A673 (cell line): ENCODE results near the gene TCTN1. TPM values are rescaled to one million over a fixed set of nuclear protein-coding genes. Genes with fewer than 3 reads are reported as not detected.

Experiments
- BruUV-seq: library from RNA; stranded (reverse); fragments of 400-500 nt; replicated peaks from 2 replicates; lab custom pipeline; 2021; lab: Mats Ljungman, UMichigan
- CTCF ChIA-PET: fragments of 300-600 bp; sonication (Branson Sonifier 250); formaldehyde crosslinking; loops from one replicate; lab custom pipeline; 2022; ENCODE audit warnings: antibody characterized with exemption; lab: Charles Lee
- POLR2A ChIA-PET: fragments of 300-600 bp; sonication (Branson Sonifier 250); formaldehyde crosslinking; loops from one replicate; lab custom pipeline; 2022; ENCODE audit warnings: antibody characterized with exemption; ENCODE audit not compliant: low non-redundant PET; lab: Charles Lee
- DNase-seq: peaks from one replicate; pipeline ENCODE4 v3.0.0-alpha.2; 2015; ENCODE audit warnings: low spot score
- H3K27ac ChIP-seq: fragments of 200-600 bp; sonication (generic); 2 replicates; pipeline ENCODE4 v1.5.1; 2016; ENCODE audit warnings: mixed run types, low read depth, mild to moderate bottlenecking, mixed read lengths, antibody characterized with exemption, low read length; ENCODE audit not compliant: poor library complexity, severe bottlenecking
- H3K27me3 ChIP-seq: fragments of 200-600 bp; sonication (generic); replicated peaks from 2 replicates; pipeline ENCODE4 v1.6.1; 2017; ENCODE audit warnings: mixed run types, low read depth, mild to moderate bottlenecking, mixed read lengths, antibody characterized with exemption, low read length; ENCODE audit not compliant: insufficient read depth, poor library complexity
- H3K36me3 ChIP-seq: fragments of 200-600 bp; sonication (generic); 2 replicates; pipeline ENCODE4 v1.6.1; 2016; ENCODE audit warnings: mixed run types, mild to moderate bottlenecking, mixed read lengths, antibody characterized with exemption, low read length; ENCODE audit not compliant: insufficient read depth, poor library complexity, severe bottlenecking
- H3K4me1 ChIP-seq: fragments of 200-600 bp; sonication (generic); 2 replicates; pipeline ENCODE4 v1.6.1; 2017; ENCODE audit warnings: mixed run types, mild to moderate bottlenecking, mixed read lengths, antibody characterized with exemption, low read length; ENCODE audit not compliant: insufficient read depth, poor library complexity, severe bottlenecking
- H3K4me3 ChIP-seq: fragments of 200-600 bp; sonication (generic); 2 replicates; pipeline ENCODE4 v1.5.1; 2016; ENCODE audit warnings: low read depth, mixed run types, mild to moderate bottlenecking, mixed read lengths, low read length; ENCODE audit not compliant: poor library complexity, severe bottlenecking
- H3K9me3 ChIP-seq: fragments of 200-600 bp; sonication (generic); 2 replicates; pipeline ENCODE4 v1.6.1; 2016; ENCODE audit warnings: mixed run types, low read depth, mild to moderate bottlenecking, mixed read lengths, antibody characterized with exemption, low read length; ENCODE audit not compliant: poor library complexity, severe bottlenecking
- CTCF ChIP-seq: fragments of 300-800, 200-600 bp; sonication (generic); conservative IDR thresholded peaks from 2 replicates; pipeline ENCODE4 v1.5.1; 2017; ENCODE audit warnings: low read depth, mild to moderate bottlenecking, antibody characterized with exemption, low read length, moderate library complexity, mixed read lengths
- EZH2 ChIP-seq: fragments of 200-600 bp; sonication (generic); IDR thresholded peaks from 2 replicates; pipeline ENCODE4 v1.6.1; 2017; ENCODE audit warnings: borderline replicate concordance, low read depth, mild to moderate bottlenecking, mixed read lengths, antibody characterized with exemption, low read length; ENCODE audit not compliant: poor library complexity, severe bottlenecking
- intact Hi-C: fragments of 100-400 bp; cut with micrococcal nuclease; formaldehyde crosslinking; loops from one replicate; pipeline ENCODE4 v1.10.0; 2022; ENCODE audit not compliant: unreplicated experiment
- total RNA-seq: library from RNA; stranded (reverse); gene quantifications from 2 replicates; pipeline ENCODE4 v1.2.3, GENCODE V29; 2021

The TCTN1 gene
- total RNA-seq, 1 experiment from 2014 or later: 38.8 TPM

GRCh38 chr12:110677206-110677911 lies 63.4 kb downstream of the TCTN1 start:
- Histone ChIP-seq H3K4me3 (no peak overlapping the region), H3K4me1 (no peaks in the 10 kb centered on the region), H3K36me3 (no peaks in the 10 kb centered on the region), H3K27me3 (no peaks in the 10 kb centered on the region), H3K9me3 (no peaks in the 10 kb centered on the region), H3K27ac (no peak overlapping the region)
- no peak for TF ChIP-seq EZH2
- no peak for TF ChIP-seq CTCF
- no TSS peak for BruUV-seq
- intact Hi-C loops: no loop called here
- DNase-seq: no peak
- CTCF ChIA-PET: no interaction called here
- POLR2A ChIA-PET: no interaction called here

GRCh38 chr12:110677982-110678381 lies 64.1 kb downstream of the TCTN1 start:
- intact Hi-C loops: no loop called here
- no peaks in the 10 kb centered on the region for H3K27me3 ChIP-seq
- no peak overlapping the region for H3K4me3 ChIP-seq
- H3K9me3 ChIP-seq: no peaks in the 10 kb centered on the region
- BruUV-seq: no TSS peak
- no peaks in the 10 kb centered on the region for H3K4me1 ChIP-seq
- ChIA-PET POLR2A (no interaction called here), CTCF (no interaction called here)
- H3K36me3 ChIP-seq: no peaks in the 10 kb centered on the region
- TF ChIP-seq CTCF (no peak), EZH2 (no peak)
- DNase-seq: no peak
- no peak overlapping the region for H3K27ac ChIP-seq

- Histone ChIP-seq H3K27me3 (no peaks in the 10 kb centered on the region), H3K36me3 (no peaks in the 10 kb centered on the region), H3K27ac (no peak overlapping the region), H3K9me3 (no peaks in the 10 kb centered on the region), H3K4me1 (no peaks in the 10 kb centered on the region), H3K4me3 (no peak overlapping the region)
- ChIA-PET POLR2A (no interaction called here), CTCF (no interaction called here)
- DNase-seq: no peak
- TF ChIP-seq CTCF (no peak), EZH2 (no peak)
- intact Hi-C loops: no loop called here
- BruUV-seq: no TSS peak
These were observed 65.3 kb downstream of the TCTN1 start for GRCh38 chr12:110679201-110679600.
